Measurements from ENCODE around the gene MCTP1.

DNA sequence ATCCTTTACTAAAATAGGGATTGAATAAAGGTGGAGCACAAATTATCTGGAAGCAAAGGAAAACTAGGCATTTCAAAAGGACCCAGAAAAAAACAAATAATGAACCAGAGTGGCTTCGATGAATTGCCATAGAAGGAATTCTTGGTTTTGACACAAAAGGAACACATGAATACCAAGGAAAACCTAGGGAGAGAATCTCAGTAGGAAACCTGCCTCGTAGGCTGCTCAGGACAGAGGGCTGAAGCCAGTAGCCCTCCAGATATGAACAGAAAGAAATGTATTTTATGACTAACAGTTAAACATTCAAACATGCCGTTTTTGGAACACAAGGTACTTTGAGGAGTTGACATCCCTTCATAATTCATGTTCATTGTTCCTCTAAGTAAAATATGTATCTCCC, 420.9 kb downstream of the MCTP1 start:
- TF ChIP-seq, protein P1, sequence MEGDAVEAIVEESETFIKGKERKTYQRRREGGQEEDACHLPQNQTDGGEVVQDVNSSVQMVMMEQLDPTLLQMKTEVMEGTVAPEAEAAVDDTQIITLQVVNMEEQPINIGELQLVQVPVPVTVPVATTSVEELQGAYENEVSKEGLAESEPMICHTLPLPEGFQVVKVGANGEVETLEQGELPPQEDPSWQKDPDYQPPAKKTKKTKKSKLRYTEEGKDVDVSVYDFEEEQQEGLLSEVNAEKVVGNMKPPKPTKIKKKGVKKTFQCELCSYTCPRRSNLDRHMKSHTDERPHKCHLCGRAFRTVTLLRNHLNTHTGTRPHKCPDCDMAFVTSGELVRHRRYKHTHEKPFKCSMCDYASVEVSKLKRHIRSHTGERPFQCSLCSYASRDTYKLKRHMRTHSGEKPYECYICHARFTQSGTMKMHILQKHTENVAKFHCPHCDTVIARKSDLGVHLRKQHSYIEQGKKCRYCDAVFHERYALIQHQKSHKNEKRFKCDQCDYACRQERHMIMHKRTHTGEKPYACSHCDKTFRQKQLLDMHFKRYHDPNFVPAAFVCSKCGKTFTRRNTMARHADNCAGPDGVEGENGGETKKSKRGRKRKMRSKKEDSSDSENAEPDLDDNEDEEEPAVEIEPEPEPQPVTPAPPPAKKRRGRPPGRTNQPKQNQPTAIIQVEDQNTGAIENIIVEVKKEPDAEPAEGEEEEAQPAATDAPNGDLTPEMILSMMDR (IDR thresholded peaks at IDR 0.05): no peak
- no peak for TF ChIP-seq ZFX (IDR thresholded peaks at IDR 0.05; ENCODE audit: borderline replicate concordance)
